ENCODE measurements around the gene CHD6.

Gene CHD6

DNA sequence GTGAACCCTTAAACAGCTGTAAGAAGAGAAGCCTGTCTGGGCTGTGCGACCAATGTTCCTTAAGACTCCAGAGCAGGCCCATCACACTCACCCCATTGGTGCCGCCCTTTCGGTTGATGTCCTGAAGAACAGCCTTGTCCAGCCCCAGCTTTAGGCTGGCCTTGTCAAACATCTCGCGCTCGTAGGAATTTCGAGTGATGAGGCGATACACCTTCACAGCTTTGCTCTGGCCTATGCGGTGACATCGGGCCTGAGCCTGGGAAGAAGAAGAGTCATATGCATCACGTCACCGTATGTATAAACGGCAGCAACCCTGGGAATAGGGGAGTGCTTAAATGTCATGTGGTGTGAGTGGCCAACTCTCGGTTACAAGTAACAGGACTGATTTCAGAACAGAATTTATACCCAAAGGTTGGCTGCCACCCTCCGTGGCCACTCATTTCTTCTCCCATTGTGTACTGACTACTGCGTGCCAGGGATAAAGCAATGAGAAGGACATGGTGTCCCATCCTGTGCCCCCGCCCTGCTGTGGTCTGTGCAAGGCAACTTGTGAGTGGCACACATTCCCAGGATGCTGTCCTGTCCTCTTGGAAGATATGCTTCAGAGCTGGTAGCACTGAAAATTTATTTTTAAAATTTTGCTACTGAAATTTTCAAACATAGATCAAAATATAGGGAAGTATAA, 160.9 kb downstream of the CHD6 start:
- DNase-seq, result no peak

DNA sequence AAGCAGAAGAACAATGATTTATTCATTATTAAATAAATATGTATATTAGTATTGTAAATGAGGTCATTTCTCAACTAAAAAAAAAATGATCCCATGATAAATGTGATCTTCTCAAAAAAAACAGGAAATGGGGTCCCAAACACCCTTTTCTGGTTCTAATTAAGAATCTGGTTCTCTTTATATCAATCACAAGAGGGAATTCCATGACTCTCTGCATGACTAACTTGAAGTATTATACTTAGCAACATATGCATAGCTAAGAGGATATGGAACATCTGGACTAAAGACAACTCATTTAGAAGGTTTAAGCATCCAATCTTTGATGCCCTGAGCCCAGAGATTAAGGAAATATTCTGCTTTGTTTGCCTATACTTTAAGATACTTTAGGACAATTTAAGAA, 161.8 kb downstream of the CHD6 start:
- DNase-seq, result no peak

DNA sequence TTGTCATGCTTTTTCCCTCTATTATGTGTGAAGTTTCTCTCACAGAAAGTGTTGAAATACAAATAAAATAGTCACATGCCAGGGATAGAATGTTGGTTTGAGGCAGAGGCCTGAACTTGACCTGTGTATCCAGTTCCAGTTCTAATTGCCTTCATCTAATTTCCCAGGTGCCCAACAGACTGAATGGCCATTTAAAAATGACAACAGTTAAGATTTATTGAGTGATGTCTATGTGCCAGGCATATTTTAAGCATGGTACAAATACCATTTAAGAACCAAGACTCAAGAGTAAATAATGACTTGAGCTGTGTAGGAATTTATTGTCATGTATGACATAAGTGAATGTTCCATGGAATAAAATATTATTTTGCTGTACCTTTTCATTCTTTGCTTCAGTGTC, 163.9 kb downstream of the CHD6 start:
- DNase-seq, result no peak

DNA sequence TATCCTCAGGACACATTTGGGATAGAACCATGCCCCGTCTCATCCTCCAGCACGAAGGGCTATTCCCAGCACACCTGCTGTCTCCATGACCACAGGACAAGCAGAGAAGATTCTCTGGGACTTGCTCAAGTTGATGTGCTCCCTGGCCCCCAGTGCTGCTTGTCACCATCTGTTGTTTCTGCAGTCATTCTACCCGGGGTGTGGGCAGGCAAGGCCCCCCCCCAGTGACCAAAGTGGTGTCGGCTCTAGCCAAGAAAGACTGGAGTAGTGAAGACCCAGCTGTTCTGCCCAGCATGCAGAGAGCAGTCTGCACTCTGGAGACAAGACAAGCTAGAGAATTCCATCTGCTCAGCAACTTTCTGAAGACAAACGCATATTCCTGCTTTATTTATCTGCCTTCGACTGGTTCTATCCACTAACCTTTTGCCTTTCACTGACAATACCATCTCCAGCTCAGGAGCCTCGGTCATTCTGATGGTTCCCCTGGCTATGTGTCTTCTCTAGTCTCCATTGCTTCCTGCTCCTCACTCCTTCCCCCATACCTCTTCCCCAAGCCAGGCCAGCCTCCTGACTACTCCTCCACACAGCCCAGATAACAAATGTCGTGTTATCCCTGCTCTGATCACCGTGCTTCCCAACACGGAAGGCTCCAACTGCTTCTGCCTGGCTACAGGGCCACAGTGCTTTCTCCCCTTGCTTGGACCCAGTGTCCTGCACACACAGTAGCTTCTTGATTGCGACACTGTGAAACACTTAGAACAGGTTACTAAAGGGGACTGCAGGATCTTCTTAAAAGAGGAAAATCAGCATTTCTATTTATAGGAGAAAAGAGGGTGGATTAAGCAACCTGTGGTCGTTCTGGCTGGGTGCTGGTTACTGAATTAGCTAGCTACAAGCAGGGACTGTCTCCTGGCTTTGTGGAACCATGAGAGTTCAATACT, 164.9 kb downstream of the CHD6 start:
- DNase-seq, result no peak

DNA sequence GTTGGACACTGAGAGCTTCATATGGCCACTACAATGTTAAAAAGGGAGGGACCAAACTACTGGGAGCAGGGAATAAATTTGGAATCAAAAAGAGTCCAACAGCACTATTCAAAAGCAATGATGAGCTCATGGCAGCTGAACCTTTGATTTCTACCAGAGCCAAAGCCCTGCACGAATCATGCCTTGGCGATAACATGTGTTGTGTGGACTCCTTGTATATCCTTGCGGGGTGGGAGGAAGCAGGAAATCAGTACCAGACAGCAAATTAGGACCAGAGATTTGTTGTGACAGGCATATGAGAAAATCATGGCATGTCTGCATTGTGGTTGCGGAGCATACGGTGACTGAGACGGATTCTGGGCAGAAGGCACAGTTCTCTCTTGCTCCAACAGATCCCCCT, 166.0 kb downstream of the CHD6 start:
- DNase-seq, result no peak

DNA sequence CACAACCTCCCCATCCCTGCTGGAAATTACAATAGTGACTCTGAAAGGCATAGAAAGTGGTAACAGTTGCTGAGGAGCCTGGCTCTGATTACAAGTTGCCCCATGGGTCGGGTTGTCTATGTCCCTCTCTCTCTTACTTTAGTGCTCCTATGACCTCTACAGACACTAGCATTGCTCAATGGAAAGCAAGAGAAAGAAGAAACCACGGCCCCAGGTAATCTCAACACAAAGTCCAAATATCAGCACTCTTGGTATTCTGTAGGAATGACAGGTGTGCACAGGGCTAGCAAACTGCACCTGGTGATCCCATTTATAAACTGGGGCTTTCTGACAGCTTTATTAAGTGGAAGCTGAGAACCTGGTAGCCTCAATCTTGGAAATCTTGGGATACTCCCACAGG, 171.2 kb downstream of the CHD6 start:
- no peak for DNase-seq

DNA sequence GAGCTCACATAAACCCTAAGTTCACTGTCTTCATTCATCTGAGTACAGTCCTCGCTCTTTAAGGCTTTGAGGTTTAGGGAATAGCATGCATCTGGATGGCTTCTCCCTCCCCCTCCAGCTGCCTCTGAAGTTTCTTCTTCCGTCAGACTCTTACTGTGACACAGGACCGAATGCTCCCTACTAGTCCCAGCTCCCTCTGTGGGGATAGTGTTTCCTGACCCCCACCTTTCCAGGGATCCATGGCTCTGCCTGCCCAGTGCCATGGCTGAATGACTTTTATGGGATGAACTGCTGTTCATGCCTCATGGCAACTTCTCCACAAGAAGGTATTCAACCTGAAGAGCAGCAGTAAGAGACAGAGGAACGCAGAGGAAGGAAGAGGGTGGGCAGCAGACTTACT, 171.7 kb downstream of the CHD6 start:
- no peak for DNase-seq

DNA sequence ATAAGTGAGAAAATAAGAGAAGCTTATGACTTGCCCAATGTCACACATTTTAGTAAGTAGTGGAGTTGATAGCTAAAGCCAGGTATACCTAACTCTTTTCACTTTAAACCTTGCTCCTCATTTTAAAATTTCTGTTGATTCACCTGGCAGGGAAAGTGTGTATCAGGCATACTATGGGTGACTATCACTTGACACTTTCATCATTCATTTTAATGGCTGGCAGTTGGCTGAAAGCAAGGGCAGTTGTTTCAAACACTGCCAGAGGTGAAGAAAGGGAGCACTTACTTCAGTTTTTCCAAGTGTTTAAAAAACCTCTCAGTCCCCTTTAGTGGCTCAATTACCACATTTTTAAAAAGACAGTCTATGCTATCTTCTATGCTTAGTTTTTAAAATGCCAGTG, 173.4 kb downstream of the CHD6 start:
- DNase-seq, result no peak

DNA sequence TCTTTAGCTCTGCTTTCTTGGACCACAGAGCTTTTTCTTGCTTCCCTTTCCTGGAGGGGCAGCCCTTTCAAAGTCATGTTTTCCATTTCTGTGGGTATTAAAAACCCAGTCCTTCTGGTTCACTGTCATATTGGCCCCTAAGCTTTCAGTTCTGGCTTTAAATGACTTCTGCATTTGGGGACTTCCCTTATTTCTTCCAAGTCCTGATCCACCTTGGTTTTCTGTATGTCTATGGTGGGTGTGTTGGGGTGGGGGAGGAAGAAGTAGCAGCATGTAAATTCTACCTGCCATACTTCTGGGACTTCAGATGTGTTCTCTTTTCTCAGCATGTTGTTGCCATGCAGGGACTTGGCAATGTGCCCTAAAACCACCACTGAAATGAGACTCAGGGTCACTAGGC, 174.5 kb downstream of the CHD6 start:
- DNase-seq, result no peak

DNA sequence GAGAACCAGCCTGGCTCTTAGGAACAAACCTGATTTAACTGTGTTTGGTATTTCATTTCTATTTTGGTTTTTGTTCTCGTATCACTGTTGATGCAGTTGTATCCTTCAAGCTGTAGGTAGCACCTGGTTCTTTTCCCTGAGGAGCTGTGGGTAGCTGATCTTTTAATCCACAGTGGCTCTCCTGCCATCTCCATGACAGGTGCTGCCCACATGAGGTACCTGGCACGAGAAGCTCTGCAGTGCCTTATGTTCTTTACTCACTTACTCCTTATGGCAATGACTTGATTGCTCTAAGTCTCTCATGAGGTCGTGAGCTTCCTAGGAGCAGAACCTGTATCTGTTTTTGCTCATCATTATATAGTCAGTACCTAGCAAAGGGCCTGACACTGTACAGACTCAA, 177.3 kb downstream of the CHD6 start:
- DNase-seq, result no peak

DNA sequence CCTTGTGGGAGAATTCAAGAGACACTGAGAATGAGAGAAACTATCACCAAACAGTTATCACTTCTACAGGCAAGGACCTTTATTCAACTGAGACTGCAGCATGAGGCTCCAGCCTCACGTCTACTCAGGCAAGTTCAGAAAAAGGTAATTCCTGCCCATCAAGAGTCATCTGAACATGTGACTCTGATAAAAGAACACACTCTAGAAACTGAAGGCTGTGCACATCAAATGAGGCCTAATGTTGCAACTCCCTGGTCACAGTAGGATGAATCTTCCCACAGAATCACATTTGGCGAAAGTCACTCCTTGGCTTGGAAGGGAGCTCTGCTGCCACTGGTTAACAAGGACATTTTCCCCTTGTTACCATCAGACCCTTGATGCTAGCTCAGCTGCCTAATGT, 180.3 kb downstream of the CHD6 start:
- no peak for DNase-seq

DNA sequence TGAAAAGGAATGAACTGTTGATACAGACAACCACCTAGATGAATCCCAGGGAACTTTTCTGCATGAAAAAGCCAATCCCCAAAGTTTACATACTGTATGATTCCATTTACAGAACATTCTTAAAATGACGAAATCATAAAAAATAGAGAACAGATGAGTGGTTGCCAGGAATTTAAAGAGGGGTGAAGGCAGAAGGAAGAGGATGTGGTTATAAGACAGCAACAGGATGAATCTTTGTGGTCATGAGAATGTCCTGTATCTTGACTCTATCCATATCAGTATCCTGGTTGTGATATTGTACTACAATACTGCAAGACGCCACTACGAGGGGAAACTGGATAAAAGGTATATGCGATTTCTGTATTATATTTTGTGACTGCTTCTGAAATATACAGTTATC, 181.5 kb downstream of the CHD6 start:
- DNase-seq, result no peak

DNA sequence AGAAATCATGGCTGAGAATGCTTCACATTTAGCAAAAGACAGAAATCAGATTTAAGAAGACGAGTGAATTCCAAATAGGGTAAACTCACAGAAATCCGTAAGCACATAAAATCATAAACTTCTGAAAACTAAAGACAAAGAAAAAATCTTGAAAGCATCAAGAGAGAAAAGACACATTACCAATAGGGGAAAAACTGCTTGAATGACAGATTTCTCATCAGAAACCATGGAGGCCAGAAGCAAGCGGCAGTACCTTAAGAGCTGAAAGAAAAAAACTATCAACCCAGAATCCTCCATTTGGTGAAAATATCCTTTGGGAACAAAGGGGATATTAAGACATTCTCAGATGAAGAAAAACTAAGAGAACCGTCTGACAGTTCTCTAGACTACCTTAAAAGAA, 185.0 kb downstream of the CHD6 start:
- DNase-seq, result no peak

DNA sequence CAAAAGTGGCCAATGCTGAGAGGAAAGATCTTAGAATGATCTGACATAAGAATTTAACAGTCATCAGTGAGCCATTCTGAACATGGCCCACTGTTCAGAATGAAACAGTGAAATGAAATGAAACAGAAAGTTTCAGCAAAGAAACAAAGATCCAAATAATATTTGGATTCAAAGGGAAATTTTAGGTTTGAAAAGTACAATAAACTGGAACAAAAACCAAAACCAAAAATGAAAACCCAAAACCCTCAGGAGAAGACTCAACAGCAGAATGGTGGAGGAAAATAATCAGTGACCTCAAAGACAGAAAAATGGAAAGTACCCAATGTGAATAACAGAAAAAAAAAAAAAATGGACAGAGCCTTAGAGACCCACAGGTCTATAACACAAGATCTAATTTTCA, 185.4 kb downstream of the CHD6 start:
- DNase-seq, result no peak

DNA sequence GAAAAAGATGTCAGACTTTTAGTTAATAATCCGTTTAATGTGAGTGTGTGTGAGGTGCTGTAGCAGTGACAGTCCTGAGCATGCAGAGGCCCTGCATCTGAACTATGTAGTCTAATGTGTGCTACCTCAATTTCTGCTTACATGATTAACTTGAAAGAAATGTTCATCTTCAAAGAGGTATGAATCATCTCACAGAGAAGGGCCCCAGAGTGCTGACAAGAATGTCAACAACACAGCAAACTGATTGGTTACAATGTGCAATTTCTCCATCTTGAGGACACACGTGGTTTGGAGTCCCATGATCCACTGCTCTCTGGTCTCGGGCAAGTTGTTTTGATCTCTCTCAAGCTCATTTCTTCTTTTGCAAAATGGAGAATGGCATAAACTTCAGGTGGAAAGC, 189.9 kb downstream of the CHD6 start:
- peak; percentile 3 to 25 for DNase-seq

DNA sequence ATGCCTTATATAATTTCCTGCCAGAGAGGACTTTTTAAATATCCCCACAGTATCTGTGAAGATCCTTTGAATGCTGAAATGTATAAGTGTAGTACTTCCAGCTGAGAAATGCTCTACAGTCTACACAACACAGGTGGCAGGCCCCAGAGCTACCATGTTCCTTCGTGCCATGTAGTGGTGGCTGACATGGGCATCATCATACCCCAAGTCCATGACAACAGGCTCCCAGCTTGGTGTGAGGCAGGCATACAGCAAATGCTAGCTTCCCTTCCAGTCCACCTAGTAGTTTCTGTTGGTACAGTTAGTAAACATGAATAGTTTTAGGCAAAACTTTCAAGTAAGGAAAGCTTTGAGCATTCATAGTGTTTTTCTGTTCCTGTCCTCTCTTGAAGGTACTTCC, 190.3 kb downstream of the CHD6 start:
- DNase-seq, result no peak

DNA sequence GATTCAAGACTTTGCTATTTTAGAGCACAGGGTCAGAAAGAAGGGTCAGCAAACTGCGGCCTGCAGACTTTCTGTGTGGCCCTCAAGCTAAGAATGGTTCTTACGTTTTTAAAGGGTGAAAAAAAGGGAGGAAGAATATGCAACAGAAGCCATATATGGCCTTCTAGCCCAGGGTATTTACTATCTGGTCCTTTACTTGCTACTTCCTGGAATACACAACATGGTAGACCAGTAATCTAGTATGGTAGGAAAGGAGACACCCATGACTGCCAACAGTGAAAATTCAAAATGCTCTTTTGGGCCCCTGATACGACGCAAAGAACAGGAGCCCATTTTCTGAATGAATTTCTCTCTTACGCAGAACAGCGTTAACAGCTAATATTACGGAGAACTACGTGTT, 191.2 kb downstream of the CHD6 start:
- no peak for DNase-seq

DNA sequence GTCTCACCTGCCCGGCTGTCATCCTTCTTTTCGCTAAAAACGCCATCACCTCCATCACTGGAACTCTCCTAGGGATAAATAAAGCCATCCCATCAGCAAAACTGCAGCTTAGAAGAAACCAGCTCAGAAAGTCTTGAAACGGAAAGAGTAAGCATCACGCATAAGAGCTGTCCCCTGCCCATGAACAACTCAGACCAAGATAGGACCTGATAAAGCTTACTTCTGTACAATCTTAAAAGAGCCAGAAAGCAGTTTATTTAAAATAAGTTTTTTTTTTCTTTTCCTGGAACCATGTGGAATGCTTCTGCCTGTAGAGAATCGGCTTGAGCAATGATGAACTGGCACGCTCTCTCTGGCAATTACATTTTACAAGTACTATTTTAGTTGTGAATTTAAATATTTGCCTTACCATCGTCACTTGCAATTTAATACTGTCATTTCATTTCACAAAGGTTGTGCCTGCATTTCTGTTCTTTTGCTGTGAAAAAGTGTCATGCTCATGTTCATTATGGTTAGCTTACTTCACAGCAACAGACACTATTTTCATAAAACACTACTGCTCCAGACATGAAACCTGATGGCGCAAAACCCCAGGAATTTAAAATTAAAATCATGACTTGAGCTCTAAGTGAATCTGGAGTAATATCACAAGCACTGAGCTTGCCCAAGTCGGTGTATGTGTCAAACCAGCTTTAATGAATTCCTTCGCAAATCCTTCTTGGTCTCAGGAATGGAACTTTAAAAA, 191.9 kb downstream of the CHD6 start:
- no peak for DNase-seq

DNA sequence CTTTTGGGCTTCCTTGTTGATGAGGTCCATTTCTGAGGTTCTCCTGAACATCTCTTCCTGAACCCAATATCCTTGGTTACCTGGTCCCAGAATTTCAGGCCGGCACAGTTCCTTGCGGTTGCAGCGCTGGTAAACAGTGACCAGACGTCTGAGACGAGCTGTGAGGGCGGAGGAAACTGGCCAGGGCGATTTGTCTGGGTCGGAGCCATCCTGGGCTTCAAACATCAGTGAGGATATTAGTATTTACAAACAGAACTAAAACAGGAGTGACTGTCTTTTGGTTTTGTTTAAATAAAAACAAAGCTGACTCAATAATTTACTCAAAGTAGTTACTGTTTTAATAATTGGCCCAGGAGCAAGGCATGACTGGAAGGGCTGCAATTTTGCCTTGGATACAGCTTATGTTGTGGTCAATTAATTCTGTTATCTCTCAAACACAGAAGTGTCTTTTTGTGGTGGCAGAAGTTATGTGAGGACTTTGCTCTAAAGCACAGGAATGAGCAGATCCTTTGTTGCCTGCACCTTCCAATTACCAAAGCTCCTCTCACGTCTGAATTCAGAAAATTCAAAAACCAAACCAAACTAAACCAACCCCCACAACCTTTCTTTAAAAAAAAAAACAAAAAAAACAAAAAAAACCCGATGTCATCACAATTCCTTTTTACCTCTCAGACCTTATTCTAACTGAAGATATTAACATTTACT, 192.8 kb downstream of the CHD6 start:
- no peak for DNase-seq

DNA sequence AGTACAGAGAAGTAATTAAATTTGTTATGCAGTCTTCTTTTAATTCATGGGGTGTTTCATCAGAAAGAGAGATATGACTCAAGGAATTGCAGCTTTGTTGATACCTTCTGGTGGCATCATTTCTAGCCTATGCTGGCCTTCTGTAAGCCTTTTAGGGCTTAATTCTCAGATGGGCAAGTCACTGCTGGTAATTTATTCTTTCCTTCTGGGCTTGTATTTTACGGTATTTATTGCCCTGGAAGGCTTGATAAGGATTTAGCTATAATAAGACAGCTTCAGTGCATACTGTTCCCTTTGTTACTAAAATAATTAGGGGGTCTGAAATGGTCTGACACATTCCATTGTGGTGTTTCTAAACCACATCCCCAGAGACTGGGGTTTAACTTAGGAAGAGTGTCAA, 193.6 kb downstream of the CHD6 start:
- no peak for DNase-seq

DNA sequence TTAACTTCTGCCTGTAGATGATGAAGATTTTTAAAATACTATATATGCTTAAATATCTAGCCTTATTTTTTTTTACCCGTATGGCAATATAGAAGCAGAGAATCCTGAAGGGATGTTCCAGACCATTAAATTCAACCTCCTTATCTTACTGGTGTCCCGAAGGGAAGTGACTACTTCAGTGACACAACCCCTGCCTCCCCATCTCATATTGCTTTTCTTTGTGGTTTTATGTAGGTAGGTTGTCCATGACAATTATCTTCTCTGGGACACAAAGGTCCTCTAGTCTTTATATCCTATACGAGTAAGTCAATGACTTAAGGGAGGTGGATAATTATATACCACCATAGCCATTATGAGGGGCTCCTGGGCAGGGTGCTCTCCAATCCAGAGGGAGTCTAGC, 194.2 kb downstream of the CHD6 start:
- DNase-seq, result no peak

DNA sequence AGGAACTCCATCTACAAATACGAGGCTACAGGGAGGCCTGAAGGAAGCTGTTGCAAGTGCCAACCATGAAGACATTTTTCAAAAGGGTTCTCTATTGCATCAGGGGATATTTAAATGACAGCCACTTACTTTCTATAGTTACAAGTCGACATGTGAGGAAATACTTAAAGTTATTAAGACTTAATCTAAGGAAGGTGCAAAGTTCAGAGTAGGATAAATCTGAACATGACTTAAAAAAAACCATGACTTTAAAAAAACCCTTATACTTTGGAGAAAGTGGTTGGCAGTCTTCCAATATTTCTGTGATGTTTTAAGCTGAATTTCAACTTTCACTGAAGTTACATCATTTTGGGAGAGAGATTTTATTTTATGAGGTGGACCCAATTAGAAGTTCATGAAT, 195.2 kb downstream of the CHD6 start:
- DNase-seq, result no peak

DNA sequence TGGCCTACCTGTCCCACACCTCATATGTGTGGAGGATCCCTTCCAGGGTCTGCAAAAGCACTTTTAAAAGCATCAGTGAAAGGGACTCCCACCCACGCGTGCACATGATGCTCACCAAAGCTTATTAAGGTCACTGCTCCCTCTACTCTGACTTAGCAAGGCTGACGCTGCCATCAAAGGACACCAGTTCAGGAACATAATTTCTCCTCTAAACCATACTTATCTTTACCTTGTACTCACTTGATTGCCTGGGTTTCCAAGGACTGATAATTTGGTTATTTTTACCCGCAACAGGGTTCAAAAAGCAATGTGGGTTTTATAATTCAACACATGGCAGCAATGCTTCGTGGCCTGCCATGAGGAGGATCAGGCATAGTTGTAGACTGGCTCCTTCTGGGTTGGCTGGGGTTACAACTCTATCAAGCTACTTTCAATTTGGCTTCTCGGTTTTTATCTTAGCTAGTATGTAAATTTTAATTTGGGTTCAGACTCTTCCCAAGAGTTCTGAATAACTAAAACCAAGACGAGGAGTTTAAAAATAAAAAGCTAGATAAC, 199.4 kb downstream of the CHD6 start:
- DNase-seq, result no peak

Data from CD4-positive, alpha-beta T cell treated with Interferon alpha-2 for 1 hour (primary cell).